Suppressor macrophage treated with lipopolysaccharide for 1 hour (primary cell): ENCODE results near the gene SYNE2.
A peak's percentile ranks its signal among the peaks of the same experiment; 100 is the strongest.
"Not testable (repeated sequence)": the region's sequence is repeated elsewhere in the genome, so short reads cannot be mapped to it uniquely, and the experiment has no call there.

Source experiments
- DNase-seq, 3 donors: peaks; one replicate each; pipeline ENCODE4 v3.0.0-alpha.2; 2020 to 2022

Gene SYNE2

DNA sequence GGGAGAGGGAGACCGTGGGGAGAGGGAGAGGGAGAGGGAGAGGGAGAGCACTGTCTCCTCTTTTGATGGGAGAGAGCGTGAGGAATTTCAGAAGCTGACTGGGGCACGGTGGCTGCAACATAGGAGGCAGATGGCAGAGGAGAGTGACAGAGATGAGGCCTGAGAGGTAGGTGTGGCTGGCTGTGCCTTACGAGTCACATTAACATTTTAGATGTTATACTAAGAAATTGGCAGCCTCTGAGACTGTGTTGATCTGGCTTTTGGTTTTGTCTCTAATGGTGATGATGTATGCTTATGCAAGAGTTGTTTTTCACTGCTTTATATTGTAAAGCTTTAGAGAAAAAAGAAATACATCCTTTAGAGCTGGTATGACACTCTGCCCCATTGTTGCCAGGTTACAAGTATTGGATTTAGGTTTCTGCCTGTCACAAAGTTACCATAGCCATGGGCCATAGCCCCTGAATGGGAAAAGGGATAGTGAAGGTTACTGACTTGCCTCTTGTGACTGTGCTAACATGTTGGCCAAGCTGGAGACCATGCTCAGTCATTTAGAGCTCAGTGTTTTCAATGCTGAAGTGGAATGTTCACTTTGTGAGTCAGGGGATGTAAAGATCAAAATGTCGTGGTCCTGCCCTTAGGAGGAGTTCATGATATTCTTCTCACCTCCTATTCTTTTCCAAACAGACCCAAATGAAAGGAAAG lies 186.2 kb downstream of the SYNE2 start:
- DNase-seq = no peak

DNA sequence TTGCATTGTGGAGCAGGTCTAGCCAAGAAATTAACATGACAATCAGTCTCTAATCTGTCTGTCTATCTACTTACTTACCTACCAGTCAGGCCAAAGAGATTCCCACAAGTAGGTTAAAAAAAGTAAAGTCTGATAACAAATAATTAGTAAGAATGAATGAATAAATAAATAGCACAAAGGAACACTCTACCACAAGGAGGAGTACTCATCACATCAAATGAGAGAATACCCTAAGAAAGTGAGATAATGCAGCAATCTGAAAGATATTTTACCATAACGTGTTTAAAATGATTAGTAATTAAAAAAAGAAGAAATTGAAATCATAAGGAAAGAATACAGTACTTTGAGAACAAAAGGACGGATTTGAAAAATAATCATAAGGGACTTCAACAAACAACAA lies 187.2 kb downstream of the SYNE2 start:
- no peak for DNase-seq

DNA sequence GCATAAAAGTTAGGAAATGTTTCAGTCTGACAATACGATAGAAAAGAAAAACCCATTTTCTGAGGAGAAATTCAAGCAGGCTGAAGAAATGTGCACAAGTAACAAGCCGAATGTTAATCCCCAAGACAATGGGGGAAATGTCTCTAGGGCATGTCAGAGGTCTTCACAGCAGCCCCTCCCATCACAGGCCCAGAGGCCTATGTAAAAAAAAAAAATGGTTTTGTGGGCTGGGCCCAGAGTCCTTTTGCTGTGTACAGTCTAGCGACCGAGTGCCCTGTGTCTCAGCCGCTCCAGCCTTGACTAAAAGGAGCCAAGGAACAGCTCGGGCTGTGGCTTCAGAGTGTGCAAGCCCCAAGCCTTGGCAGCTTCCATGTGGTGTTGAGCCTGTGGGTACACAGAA lies 190.5 kb downstream of the SYNE2 start:
- DNase-seq = not testable (repeated sequence)

DNA sequence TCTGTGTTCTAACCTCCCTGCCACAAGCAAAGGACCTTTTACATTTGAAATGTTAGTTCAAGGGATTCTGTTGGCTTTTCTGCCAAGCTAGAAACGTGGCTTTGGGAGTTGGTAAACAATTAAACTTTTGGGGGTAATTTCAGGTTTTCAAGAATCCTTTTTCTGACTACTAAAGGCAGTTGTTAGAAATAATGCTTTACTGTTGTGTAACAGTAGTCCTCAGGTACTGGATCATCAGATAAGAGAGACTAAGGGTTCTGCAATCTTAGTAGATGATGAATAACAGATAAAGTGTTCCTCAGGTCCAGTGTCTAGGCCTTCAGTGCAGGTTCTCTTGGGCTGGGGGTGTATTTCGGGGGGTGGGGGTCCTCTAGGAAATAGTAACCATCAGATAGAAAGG lies 192.3 kb downstream of the SYNE2 start:
- no peak for DNase-seq

DNA sequence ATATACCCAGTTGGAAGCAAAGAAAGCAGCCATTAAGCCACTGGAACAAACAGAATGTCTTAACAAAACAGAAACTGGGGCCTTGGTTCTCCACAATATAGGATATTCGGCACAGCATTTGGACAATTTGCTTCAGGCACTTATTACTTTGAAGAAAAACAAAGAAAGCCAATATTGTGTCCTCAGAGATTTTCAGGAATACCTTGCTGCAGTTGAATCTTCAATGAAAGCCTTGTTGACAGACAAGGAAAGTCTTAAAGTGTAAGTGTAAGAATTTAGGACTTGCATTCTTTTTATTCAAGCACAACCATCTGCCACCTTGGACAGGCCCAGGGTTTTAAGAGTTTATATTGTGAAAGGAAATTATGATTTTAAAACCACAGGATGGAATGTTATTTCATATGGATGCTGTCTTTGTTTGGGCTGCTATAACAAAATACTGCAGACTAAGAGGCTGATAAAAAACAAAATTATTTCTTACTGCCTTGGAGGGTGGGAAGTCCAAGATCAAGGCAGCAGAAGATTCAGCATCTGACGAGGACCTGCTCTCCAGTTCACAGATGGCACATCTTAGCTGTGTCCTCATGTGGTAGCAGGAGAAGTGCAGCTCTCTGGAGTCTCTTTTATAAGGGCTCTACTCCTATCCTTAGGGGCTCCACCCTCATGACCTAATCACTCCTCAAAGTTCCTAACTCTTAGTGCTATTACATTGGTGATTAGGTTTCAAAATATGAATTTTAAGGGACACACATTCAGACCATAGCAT lies 197.0 kb downstream of the SYNE2 start:
- no peak for DNase-seq

DNA sequence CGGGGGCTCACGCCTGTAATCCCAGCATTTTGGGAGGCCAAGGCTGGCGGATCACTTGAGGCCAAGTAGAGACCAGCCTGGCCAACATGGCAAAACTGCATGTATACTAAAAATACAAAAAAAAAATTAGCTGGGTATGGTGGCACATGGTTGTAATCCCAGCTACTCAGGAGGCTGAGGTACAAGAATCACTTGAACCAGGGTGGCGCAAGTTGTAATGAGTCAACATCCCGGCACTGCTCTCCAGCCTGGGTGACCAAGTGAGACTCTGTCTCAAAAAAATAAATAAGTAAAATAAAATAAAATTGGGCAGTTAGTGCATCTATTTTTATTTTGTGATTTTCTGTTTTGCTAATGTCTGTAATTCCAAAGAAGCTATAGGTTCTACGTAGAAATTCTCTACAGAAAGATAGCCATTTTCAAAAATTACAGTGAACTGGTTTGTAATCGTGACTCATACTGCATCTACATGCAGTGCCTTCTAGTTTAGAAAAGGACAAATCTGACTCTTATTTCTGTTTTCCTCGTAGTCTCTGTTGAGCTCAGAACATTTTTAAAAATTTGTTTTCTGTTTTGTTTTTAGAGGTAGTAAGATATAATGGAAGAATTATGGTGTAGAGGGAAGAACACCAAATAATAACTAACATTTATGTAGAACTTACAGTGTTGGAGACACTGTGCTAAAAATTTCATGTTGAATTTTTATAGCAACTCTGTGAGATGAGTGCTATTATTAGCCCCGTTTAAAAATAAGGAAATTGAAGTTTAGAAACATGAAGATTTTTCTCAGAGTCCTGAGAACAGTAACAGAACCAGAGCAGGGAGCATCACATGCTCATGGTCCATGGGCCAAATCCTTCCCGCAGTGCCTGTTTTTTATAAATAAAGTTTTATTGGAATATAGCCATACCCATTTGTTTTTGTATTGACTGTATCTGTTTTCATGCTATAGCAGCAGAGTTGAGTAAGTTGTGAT lies 201.2 kb downstream of the SYNE2 start:
- DNase-seq = no peak

DNA sequence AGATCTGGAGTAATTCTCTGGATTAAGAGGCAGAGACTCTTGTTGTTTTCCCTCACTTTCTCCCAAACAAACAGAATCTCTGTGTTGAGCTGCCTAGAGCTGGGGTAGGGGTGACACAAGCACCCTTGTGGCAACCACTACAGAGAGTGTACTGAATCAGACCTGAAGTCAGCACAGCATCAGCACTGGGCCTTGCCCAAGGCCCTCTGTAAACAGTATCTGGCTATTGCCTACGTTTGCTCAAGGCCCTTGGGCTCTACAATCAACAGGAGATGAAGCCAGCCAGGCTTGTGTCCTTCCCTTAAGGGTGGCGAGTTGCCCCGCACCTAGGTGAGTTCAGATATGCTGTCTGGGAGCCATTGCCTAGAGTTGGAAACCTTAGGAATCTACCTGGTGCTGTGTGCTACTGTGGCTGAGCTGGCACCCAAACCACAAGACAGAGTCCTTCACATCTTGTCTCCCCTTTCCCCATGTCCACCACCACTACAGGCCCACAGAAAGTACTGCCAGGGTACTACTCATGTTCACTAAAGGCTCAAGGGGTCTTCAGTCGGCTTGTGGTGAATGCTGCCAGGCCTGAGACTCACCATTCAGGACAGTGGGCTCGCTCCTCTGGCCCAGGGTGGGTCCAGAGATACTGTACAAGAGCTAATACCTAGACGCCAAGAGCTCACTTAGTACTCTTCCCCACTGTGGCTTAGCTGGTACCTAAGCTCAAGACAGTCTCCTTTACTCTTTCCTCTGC lies 206.8 kb downstream of the SYNE2 start:
- no peak for DNase-seq

DNA sequence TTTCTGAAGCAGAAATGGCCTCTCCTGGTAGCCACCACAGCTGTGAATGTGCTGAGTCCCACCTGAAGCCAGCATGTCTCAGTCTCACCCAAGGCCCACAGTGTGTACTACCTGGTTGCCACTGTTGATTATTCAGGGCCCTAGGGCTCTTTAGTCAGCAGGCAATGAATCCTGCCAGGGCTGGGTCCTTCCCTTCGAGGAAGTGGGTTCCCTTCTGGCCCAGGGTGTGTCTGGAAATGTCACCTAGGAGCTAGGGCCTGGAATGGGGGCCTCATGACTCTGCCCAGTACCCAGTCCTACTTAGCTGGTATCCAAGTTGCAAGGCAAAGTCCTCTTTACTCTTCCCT lies 207.4 kb downstream of the SYNE2 start:
- no peak for DNase-seq

DNA sequence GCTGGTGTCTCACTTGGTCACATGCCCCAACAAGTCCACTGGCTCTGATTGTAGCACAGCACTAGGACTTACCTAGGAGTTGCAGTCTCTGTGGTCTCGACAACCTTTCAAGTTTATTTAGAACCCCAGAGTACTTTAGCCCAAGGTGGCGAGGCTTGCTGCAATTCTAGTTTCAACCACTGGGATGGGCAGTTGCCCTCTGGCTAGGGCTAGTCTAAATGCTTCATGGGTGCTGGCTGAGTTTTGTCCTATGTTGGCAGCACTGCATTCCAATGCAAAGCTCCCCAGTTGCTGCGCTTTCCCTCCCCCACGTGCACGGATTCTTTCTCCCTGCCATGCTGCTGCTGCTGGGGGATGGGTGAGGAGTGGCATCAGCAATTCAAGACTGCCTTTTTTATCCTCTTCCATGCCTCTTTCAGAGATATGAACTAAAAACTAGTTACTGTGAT lies 207.9 kb downstream of the SYNE2 start:
- peak in 2 of 3 donors; percentile 4 to 19 for DNase-seq

DNA sequence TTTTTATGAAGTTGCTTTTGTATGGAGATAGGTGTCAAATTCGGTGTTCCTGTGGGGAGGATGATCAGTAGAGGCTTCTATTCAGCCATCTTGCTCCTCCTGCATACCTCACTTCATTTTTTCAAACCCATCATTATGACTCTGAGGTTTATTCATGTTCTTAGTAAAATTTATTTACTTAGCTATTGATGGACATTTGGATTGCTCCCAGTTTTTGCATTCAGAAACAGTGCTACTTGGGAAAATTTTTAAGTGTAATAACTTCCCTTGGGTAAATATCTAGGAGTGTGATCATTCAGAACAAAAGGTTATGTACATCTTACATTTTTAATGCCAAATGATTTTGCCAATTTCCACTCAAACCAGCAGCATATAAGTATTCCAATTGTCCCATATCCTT lies 208.3 kb downstream of the SYNE2 start:
- no peak for DNase-seq

DNA sequence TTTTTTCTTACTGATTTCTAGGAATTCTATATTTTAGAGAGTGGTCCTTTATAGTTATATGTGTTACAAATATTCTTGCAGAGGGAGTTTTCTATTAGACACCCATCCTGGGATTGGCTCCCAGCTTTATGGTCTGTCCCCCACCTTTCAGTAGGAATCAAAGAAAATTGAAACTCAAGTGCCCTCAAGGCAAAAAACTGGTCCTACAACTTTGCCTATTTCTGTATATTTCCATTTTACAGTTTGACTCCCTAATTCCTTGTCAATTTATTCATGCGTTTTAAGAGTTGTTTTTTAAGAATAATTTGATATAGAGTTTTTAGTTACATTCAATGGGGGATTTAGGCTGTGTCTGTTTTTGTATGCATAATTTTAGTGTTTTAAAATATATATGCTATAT lies 208.9 kb downstream of the SYNE2 start:
- no peak for DNase-seq

DNA sequence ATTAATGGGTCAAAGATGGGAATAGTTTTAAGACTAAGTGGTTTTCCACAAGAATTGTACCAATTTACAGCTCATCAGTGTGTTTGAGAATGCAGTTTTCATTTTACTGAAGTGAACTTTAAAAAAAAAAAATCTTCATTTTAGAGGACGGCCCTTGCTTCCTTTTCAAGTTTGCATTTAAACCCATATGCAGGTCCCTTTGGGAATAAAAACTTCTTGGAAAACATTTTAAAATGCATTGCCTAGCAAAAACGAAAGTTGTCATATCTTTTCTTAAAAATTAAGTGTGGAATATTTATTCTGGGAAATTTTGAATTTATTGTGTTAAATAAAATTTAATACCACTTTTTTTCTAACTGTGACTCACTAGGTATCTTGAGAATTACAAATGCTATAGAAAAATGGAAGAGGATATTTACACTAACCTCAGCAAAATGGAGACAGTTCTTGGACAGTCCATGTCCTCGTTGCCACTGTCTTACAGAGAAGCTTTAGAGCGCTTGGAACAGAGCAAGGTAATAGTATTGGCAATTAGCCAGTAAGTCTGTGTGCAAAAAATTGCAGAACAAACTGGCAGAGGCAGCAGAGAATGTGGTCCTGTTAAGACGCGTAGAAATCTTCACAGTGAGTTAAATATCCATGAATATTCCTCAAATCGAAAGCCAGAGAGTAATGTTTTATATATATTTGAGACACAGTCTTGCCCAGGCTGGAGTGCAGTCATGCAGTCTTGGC lies 209.7 kb downstream of the SYNE2 start:
- DNase-seq = no peak

DNA sequence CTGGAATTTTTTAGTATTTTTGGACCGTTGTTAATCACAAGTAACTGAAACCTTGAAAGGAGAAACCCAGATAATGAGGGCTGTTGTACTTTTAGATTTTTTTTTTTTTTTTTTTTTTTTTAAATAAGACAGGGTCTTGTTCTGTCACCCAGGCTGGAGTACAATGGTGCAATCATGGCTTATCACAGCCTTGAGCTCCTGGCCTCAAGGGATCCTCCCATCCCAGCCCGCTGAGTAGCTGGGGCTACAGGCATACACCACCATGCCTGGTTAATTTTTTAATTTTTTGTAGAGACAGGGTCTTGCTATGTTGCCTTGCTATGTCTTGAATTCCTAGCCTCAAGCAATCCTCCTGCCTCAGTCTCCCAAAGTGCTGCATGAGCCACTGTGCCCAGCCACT lies 211.6 kb downstream of the SYNE2 start:
- DNase-seq = no peak

DNA sequence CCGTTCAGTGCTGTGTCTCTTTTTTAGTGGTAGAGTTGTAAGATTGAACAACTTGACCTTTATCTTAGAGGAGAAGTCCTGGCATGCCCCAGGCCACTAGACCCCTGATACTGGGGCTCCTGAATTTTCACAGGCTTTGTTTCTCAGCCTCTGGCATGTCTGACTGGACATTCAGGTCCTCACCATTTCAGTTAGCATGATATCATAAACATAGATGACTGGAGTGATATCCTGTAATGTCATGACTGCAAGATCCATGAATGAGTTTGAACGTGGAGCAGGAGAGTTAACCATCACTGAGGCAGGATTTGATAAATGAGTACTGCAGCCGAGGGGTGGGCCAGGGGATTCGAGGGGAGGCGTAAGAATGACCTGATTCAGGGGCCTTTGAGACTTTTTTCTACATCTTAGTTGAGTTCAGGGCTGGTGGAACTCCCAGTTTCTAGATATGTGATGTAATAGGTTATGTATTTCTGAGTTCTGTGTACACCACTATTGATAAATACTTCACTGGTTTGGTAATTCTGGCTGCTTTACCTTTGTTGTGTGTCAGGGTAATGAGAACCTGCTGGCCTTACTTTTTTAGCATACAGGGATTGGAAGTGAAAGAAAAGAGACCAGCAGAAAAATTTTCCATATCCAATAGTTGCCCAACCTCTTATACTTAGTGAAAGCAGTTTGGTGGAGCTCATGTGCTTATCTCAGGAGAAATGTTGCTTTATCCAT lies 217.0 kb downstream of the SYNE2 start:
- no peak for DNase-seq

DNA sequence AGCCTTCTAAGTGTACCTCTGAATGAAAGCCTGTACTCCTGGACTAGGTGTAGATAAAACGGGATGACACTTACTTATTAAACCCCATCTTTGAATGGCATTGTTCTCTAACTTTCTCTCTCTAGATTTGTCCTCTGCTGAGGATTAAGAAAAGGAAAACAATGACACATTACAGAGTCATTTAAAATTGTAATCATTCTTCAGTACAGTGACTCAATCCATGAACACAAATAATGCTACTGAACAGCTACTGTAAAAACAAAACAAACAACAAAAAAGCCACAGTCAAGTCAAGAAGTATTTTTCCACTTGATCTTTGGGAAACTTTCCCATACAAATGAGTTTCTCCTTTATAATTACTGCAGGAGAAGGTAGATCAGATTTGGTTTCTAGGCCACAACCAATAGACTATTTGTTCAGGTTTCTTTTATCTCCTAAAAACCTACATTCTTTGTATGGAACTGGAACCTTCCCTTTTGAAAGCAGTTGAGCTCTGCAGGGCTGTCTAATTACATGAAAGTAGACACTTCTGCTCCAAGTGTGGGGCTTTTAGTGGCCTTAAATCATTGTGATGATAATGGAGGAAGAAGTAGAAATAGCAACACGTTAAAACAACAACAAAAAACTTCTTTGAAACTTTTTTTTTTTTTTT lies 222.3 kb downstream of the SYNE2 start:
- DNase-seq = no peak

DNA sequence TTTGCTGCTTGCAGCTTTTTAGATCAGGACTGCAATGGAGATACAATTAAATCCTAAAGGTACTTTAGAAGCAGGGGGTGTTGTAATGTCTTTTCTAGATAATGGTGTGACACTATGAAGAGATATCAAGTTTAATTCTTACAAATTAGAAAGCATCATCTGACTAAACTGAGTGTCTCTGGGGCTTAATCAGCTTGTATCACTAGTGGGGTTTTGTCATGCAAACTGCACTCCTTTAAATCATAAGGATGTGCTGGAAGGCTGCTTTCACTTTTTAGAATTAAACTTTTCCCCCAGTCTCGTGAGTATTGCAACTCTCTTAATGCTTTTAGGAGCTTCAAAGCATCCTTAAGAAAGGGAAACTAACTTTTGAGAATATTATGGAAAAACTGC lies 222.8 kb downstream of the SYNE2 start:
- no peak for DNase-seq

DNA sequence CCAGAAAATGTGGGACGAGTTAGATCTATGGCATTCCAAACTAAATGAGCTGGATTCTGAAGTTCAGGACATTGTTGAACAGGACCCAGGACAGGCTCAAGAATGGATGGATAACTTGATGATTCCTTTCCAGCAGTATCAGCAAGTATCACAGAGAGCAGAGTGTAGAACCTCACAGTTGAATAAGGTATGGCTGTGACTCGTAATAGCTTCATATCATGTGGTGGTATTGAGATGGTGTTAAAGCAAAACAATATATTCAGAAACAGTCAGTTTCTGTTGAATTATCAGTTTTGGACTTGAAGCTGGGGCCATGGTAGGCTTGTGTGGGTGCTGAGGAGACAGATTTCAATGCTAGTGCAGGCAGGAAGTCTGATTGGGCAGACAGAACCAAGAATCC lies 227.6 kb downstream of the SYNE2 start:
- DNase-seq = no peak

DNA sequence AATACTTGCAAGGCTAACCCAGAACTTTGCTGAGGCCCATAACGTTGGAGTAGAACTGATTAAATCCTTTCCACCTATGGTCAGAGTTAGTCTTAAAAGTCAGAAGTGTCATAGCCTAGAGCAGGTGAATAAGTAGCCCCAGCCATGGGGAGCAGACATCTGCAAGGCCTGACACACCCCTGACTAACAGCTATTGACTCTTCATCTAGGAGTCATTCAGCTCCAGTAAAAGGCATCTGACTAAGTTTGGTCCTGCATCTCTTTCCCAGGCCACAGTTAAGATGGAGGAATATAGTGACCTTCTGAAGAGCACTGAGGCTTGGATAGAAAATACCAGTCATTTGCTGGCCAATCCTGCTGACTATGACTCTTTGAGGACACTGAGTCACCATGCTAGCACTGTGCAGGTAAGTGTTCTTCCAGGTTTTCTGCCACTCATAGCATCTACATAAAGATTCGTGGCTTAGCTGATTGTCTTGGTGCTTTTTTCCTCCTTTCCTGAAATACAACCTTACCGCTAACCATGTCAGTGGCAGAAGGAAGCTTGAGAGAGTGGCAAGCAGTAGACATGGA lies 228.5 kb downstream of the SYNE2 start:
- DNase-seq = no peak

DNA sequence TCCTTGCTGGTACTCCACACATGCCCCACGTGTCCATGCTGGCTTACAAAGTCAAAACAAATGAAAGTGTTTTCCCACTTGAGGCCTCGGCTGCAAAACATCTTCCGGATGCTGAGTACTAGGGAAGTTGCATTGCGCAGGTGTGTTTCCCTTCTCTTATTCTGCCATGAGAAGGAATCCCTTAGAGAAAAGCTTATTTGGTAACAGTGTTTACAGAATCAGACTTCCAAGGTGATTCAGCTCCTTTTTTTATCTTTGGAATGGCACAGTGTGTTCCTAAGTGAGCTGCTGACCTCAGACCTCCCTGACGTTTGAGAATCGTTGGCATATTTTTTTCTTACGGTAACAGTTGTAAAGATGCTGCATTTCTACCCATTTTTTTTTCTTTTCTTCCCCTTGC lies 230.0 kb downstream of the SYNE2 start:
- DNase-seq = no peak

DNA sequence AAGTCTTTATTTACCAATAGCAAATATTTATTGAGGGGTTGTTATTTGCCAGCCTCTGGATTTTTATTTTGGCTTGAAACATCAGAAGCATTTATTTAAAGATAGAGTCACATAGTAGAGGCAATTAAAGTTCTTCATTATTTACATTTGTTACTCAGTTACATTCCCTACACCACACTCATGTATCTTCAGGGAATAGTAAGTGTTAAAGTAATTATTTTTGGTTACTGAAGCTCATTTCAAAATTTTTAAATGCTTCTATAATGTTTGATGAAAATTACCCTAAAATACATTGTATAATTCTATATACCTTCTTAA lies 235.8 kb downstream of the SYNE2 start:
- no peak for DNase-seq

DNA sequence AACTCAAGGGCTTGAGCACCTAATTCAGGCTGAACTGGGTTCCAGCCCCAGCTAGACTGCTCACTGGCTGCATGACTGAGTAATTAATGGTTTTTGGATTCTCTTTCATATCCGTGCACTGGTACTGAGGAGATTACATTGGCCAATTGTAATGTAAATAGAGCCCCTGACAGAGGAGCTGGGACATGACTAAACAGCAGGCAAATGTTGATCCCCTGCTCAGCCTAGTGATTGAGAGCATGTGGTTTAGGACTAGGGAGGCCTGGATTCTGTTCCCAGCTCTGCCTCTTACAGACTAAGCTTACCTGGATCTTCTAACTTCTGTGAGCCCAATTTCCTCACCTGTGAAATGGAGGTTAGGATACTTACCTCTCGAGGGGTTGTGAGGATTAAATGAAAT lies 237.1 kb downstream of the SYNE2 start:
- DNase-seq = no peak
